Measurements from ENCODE around the gene ST8SIA5. TPM values are rescaled to one million over a fixed set of nuclear protein-coding genes. Genes with fewer than 3 reads are reported as not detected.
A peak's percentile ranks its signal among the peaks of the same experiment; 100 is the strongest.

Gene ST8SIA5
- total and polyA plus RNA-seq, 2 experiments from 2014 or later: 3.3 to 4.8 TPM

GRCh38 chr18:46794607-46795006, 37.8 kb upstream of the ST8SIA5 start:
- DNase-seq (ENCODE audit: low spot score): peak; percentile 55

More at GRCh38 chr18:46794607-46795006, 37.8 kb upstream of the ST8SIA5 start:
- peaks cover 13% of the 10 kb centered on the region for H3K36me3 Mint-ChIP-seq (ENCODE audit: low read depth)
- H3K27me3 ChIP-seq (ENCODE audit: insufficient read depth): no peaks in the 10 kb centered on the region
- no peak overlapping the region for H2AFZ ChIP-seq
- H3K27ac ChIP-seq (ENCODE audit: low read depth): no peak overlapping the region
- H4K20me1 ChIP-seq (replicated peaks; ENCODE audit: insufficient read depth): no peaks in the 10 kb centered on the region
- H3K9me3 Mint-ChIP-seq: peaks cover 16% of the 10 kb centered on the region; the same call in 2 of the 3 replicates
- H3F3A ChIP-seq (replicated peaks; ENCODE audit: low read depth): no peaks in the 10 kb centered on the region
- peak overlapping the region; percentile 46; the same call in 1 of the 2 replicates for H3K27ac Mint-ChIP-seq
- peaks cover under 1% of the 10 kb centered on the region; the same call in 1 of the 2 replicates for H3K36me3 ChIP-seq (ENCODE audit: insufficient read depth)
- 0 out of 2 replicates have a peak, but pooled peaks cover 4% of the 10 kb centered on the region for H3K4me1 ChIP-seq (ENCODE audit: insufficient read depth)
- peaks cover 3% of the 10 kb centered on the region for H3K27me3 Mint-ChIP-seq (ENCODE audit: insufficient read depth, low read depth, poor library complexity)
- no peaks in the 10 kb centered on the region for H3K9me2 ChIP-seq (ENCODE audit: insufficient read depth)
- H3K4me2 ChIP-seq: no peak overlapping the region
- no peak overlapping the region for H3K4me3 Mint-ChIP-seq
- peak; percentile 94 for ATAC-seq
- TF ChIP-seq ZNF462 (CRISPR knock-in tag; IDR thresholded peaks at IDR 0.05) (no peak), JUNB (IDR thresholded peaks at IDR 0.05; ENCODE audit: unreplicated experiment) (no peak), POLR2AphosphoS5 (IDR thresholded peaks at IDR 0.05; ENCODE audit: low read depth) (no peak), CREB1 (CRISPR knock-in tag; IDR thresholded peaks at IDR 0.05; ENCODE audit: low read depth) (no peak), ZNF114 (CRISPR knock-in tag; IDR thresholded peaks at IDR 0.05) (no peak), NANOG (IDR thresholded peaks at IDR 0.05; ENCODE audit: borderline replicate concordance) (no peak), EZH2 (IDR thresholded peaks at IDR 0.05; ENCODE audit: low read depth, unreplicated experiment) (no peak), ETS1 (IDR thresholded peaks at IDR 0.05) (no peak), EZH2phosphoT487 (IDR thresholded peaks at IDR 0.05; ENCODE audit: unreplicated experiment) (no peak), STAT1 (IDR thresholded peaks at IDR 0.05; ENCODE audit: unreplicated experiment) (no peak), REST (IDR thresholded peaks at IDR 0.05; ENCODE audit: unreplicated experiment) (no peak), ZNF331 (CRISPR knock-in tag; IDR thresholded peaks at IDR 0.05; ENCODE audit: low read depth) (no peak), CTCF (conservative IDR thresholded peaks at IDR 0.05; ENCODE audit: low read depth in 2 of 2) (no peak)
- peaks cover 14% of the 10 kb centered on the region for H3K4me1 Mint-ChIP-seq
- no peak overlapping the region for H3K4me3 ChIP-seq
- H3K79me2 ChIP-seq (replicated peaks; ENCODE audit: insufficient read depth): no peaks in the 10 kb centered on the region
